ENCODE results near the gene ROBO2.
"Not testable (repeated sequence)": the region's sequence is repeated elsewhere in the genome, so short reads cannot be mapped to it uniquely, and the experiment has no call there.

ROBO2 gene

GRCh38 chr3:77348244-77348855 is 308.5 kb downstream of the ROBO2 start:
- no peak for DNase-seq

DNA sequence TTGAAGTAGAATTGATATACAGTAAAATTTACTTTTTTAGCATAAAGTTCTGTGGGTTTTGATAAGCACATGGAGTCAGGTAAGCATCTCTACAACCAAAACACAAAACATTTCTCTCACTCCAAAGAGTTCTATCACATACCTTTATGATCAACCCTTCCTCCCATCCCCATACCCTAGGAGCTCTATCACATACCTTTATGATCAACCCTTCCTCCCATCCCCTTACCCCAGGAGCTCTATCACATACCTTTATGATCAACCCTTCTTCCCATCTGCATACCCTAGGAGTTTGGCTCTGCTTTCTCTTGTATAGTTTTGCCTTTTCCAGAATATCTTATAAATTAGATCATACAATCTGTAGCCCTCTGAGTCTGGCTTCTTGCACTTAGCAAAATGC is 315.1 kb downstream of the ROBO2 start:
- DNase-seq, result no peak

- DNase-seq, result no peak
These were observed 323.0 kb downstream of the ROBO2 start for GRCh38 chr3:77362936-77363335.

DNA sequence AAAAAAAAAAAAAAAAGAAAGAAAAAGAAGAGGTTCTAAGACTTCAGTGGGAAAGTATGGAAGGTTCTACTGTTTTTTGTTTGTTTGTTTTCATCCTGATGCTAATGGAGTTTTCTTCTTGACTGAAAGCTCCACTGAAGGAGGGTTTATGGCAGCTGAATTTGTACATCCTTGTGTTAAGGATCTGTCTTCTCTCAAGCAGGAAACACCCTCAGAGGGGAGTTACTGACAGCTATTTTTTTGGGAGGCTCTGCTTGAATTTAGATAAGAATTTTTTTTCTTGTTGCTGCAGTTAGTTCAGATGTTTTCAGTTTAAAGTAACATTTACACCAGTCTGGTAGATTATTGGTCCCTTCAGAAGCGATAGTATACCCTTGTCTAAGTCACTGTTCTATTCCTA is 325.3 kb downstream of the ROBO2 start:
- no peak for DNase-seq

GRCh38 chr3:77370413-77370812 is 330.5 kb downstream of the ROBO2 start:
- no peak for DNase-seq

DNA sequence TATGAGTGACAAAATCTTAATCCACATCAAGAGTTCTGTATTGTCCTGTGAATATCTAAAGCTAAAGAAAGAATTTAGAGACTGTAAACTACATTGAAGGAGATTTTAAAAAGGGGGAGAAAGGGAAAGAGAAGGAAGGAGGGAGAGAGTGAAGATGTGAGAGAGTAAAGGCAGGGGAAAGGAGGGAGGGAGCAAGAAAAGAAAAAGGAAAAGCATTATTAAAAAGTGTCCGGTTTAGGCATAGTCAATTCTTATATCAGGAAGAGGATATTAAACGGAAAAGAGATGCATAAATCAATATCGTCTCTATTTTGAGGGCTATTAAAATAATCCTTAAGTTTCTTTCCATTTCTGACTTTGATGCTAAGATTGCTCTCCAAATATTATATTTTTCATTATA is 332.1 kb downstream of the ROBO2 start:
- DNase-seq, result no peak

GRCh38 chr3:77372634-77373346 is 332.9 kb downstream of the ROBO2 start:
- DNase-seq, result no peak

GRCh38 chr3:77373619-77374018 is 333.7 kb downstream of the ROBO2 start:
- no peak for DNase-seq

DNA sequence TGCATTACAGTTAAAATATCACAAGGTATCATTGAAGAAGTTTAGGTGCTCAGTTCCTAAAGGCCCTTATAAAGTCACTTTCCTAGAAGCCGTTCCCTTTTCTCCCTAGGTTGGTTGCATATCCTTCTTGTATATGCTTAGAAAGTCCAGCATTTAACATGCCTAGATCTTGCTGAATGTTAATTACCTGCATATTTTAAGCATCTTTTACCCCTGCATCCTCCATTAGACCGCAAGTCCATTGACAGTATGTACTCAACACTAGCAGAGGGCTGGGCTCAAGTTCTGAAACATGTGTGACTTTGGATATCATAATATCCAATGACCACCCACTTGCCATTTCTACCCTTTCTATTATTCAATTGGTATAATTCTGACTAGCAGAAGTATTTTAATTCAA is 336.6 kb downstream of the ROBO2 start:
- DNase-seq, result no peak

DNA sequence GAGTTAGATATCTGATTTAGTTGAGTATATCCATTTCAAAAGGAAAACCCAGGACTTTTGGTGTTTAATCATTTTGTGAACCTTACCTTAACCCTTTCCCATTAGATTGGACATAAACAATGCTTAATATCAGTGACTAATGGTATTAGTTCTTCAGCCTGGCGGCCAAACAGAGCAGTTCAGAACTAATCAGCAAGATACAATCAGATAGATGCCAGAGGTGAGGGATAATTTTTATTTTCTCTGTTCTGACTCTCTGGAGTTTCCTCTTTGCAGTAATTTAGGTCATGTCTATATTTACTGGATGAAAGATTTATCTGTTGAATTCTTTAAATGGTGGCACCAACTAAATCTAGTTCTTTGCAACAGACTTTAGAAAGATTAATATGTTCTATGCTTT is 337.8 kb downstream of the ROBO2 start:
- no peak for DNase-seq

DNA sequence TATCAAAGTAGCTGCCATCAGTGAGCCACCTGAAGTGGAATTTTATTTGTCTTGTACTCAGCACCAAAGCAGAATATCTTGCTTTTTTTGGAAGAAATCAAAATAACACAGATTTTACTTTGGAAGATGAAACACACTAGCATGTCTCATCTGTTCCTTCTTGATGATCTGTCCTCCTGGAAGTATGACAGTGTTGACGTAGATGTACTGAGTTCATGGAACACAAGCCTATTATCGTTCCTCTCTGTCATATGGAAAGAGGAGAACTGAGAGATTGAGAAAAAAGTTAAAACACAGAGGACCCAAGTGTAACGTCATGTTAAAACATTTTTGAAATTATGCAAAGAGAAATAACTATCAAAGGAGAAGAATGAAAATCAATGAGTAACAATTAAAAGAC is 340.2 kb downstream of the ROBO2 start:
- DNase-seq, result no peak

GRCh38 chr3:77381431-77381830 is 341.5 kb downstream of the ROBO2 start:
- no peak for DNase-seq

GRCh38 chr3:77392181-77392580 is 352.3 kb downstream of the ROBO2 start:
- no peak for DNase-seq

DNA sequence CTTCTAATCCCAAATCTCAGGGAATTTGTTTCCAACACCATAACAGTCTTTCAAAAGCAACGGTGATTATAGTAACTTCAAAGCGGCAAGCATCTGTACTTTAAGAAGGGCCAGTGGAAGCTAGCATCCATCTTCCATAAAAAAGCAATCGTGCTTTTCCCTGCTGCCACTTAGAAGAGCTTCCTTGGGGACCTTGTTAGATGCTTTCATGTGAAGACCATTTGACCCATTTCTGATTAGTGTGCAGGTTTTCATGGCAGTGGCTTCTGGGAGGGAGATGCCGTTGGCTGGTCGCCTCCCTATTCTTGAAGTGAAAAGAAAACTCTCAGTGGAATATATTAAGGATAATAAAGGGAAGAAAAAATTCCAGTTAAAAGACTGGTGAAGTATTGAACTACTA is 354.1 kb downstream of the ROBO2 start:
- DNase-seq, result no peak

DNA sequence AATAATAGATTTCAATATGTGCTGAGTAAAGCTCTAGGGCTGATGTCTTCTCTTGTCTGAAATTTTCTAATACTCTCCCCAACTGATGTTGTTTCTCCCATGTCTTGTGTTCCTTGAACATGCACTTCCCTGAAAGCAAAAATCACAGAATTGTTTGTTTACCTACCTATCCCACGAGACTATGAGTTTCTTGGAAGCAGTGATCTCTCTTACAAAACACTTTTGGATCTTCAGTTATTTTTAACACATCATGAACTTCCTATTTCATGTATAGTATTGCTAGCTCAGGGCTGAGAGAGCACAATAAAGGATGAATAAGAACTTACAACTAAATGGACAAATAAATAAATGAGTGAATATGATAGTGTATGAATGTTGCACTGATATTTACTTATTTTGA is 365.0 kb downstream of the ROBO2 start:
- no peak for DNase-seq

DNA sequence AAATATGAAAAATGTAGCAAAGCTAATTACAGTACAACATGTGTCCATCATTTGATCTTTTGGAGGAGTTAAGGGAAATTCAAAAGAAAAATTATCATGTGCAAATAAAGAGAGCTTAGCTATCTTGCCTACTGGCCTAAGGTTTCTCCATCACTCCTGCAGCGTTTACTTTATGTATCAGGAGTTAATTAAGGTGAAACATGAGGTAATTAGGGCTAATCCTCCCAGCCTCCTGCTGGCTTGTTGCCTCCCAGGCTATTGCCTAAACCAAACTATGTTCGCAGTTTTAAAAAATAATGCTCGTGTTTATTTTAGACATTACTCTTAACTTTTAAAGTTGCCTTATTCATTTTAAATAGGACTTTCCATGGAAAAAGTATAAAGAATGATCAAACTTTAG is 367.5 kb downstream of the ROBO2 start:
- no peak for DNase-seq

DNA sequence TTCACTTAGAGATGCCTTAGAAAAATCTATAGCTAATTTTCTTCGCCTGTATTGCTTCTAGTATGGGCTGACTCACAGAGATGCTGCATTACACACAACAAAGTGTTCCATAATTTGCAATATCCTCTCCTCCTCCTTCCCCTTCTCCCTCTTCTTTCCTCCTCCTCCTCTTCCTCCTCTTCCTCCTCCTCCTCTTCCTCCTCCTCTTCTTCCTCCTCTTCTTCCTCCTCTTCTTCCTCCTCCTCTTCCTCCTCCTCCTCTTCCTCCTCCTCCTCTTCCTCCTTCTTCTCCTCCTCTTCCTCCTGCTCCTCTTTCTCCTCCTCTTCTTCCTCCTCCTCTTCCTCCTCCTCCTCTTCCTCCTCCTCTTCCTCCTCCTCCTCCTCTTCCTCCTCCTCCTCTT is 370.4 kb downstream of the ROBO2 start:
- not testable (repeated sequence) for DNase-seq

DNA sequence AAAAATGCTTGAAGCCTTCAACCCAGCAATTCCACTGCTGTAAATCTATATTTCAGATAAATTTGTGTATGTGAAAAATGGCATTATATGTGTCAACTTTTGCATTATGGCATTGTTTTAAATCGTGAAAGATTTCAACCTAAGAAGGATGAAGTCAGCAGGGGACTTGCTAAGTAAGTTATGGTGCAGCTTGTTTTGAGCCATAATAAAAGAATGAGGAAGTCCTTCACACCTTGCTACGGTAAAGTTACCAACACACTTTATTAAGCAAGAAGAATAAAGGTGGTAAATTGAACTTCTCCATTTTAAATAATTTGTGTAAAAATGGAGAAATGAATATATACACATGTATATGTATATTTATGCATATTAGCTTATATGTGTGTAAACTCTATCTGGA is 371.4 kb downstream of the ROBO2 start:
- no peak for DNase-seq

DNA sequence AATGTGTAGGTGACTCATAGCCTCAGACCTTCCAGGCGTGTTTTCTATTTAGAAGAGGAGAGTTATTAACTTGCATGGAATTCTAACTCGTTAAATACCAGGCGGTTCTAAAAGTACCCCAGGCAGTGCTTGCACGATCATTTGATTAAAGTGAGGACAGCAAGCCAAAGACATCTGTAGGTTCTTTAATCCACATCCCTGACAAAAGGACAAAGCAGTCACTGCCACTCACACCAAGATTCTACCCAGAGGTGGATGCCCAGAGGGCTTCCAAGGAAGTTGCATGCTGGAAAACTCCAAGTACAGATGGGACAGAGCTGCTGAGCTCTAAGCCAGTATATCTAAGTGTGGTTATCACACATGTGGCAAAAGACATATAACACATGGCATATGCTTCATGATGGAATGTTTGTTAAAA is 372.1 kb downstream of the ROBO2 start:
- DNase-seq, result no peak

DNA sequence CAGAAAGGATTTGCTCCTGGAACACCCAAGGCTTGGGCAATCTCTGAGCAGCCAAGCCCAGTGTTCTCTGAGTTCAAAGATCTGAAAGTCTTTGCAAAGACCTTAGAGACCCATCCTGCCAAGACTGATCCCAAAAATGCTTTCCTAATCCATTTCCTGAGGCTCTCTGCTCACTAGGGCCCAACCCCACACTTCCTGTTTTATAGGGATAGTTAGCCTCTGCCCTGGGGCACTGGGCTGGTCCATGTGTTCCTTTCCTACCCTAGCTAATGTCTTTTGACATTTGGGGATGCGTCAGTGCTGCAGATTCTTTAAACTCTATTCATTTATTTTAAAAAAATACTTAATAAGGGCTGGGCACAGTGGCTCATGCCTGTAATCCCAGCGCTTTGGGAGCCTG is 372.7 kb downstream of the ROBO2 start:
- DNase-seq, result no peak

GRCh38 chr3:77414881-77415280 is 375.0 kb downstream of the ROBO2 start:
- no peak for DNase-seq

GRCh38 chr3:77420336-77420735 is 380.4 kb downstream of the ROBO2 start:
- no peak for DNase-seq

GRCh38 chr3:77421916-77422315 is 382.0 kb downstream of the ROBO2 start:
- no peak for DNase-seq

DNA sequence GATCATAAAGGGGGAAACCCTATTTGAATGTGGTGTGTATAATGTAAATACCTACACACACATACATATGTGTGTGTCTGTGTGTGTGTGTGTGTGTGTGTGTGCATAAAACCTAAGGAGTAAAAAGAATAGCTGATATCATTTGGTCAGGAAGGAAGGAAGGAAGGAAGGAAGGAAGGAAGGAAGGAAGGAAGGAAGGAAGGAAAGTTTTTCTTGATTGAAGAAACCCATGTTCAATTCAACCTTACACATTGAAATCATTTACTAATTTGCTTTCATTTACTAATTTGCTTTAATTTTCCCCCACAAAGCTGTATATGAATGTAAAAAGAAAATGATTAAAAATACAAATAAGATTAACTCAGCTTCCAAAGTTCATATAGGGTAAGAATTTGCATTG is 386.6 kb downstream of the ROBO2 start:
- DNase-seq, result no peak

GRCh38 chr3:77427528-77427927 is 387.6 kb downstream of the ROBO2 start:
- DNase-seq, result no peak

All from CD4-positive, alpha-beta T cell treated with Interleukin-10 for 1 hour (primary cell).